ENCODE measurements around the gene HNF1A. TPM values are rescaled to one million over a fixed set of nuclear protein-coding genes. Genes with fewer than 3 reads are reported as not detected.
A peak's percentile ranks its signal among the peaks of the same experiment; 100 is the strongest.
"Not testable (repeated sequence)": the region's sequence is repeated elsewhere in the genome, so short reads cannot be mapped to it uniquely, and the experiment has no call there.

Gene HNF1A
- total and polyA plus RNA-seq, 2 donors (not counting 1 experiment from before 2014, with no cell fraction given): not detected

DNA sequence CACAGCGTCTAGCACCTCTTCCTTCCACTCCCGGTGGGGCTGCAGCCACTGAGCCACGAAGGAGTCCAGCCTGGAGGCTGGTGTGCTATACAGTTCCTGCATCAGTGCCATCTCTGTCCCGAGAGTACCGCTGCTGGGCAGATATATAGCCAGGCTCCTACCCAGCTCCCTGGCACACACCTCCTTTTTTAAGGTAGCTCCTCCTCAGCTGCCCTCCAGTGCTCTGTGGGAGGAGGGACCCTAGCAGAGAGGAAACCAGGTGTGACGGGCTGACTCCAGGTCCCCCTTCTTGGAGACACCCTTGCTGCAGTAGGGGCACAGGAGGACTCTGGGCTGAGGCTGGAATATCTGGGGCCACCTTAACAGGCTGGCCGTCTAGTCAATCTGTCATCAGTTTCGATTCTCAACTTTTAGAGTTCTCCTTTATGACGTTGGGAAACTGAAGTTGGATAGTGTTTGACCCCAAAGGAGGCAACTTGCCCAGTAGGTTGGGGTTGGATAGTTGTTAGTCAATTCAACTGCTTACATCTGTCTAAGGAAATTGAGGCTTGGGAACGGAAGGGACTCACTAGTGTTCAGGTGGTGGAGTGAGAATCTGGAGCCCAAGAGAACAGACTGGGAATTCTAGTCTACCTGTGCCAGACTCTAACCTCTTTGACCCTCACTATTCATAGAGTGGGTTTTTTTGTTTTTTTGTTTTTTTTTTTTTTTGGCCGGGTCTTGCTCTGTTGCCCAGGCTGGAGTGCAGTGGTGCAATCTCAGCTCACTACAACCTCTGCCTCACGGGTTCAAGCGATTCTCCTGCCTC lies 60.7 kb downstream of the HNF1A start, which contains the start of gene OASL:
Gene OASL (minus strand): TSS at position 386 of the 808 bp plus-strand sequence. CDS start 275 bp downstream, at position 111.
- Histone ChIP-seq H2AFZ (ENCODE audit: low read length) (peak within 1 kb of the TSS; percentile 71), H3K36me3 (ENCODE audit: control insufficient read depth, insufficient read depth, low read length) (no peaks in the 10 kb centered on the region), H3K27ac (ENCODE audit: insufficient read depth, low read length) (no peak within 1 kb of the TSS), H3K9me3 (ENCODE audit: control insufficient read depth, insufficient read depth, low read depth, low read length) (no peaks in the 10 kb centered on the region), H3K4me2 (ENCODE audit: extremely low read depth, insufficient read depth, low read length) (peak within 1 kb of the TSS; percentile 80), H3K9ac (ENCODE audit: insufficient read depth, low read length) (no peak within 1 kb of the TSS), H3K27me3 (ENCODE audit: control insufficient read depth, insufficient read depth, low read length) (no peaks in the 10 kb centered on the region), H4K20me1 (ENCODE audit: control insufficient read depth, extremely low read depth, insufficient read depth, low read length) (no peaks in the 10 kb centered on the region), H3K4me3 (replicated peaks in 1 of 4; ENCODE audit: control extremely low read depth in 1 of 4, insufficient read depth in 1 of 4, low read depth in 3 of 4, low read length in 4 of 4) (peak within 1 kb of the TSS; percentile 23 to 45 (median 39)), H3K79me2 (ENCODE audit: control insufficient read depth, insufficient read depth, low read length) (no peaks in the 10 kb centered on the region), H3K4me1 (ENCODE audit: control insufficient read depth, extremely low read depth, insufficient read depth, low read length) (peaks cover 2% of the 10 kb centered on the region)
- DNase-seq (ENCODE audit: low read depth in 2 of 2): peak; percentile 25 to 80
- TF ChIP-seq EZH2 (IDR thresholded peaks at IDR 0.05; ENCODE audit: low read length, missing control alignments): no peak
- TF ChIP-seq, protein P1, sequence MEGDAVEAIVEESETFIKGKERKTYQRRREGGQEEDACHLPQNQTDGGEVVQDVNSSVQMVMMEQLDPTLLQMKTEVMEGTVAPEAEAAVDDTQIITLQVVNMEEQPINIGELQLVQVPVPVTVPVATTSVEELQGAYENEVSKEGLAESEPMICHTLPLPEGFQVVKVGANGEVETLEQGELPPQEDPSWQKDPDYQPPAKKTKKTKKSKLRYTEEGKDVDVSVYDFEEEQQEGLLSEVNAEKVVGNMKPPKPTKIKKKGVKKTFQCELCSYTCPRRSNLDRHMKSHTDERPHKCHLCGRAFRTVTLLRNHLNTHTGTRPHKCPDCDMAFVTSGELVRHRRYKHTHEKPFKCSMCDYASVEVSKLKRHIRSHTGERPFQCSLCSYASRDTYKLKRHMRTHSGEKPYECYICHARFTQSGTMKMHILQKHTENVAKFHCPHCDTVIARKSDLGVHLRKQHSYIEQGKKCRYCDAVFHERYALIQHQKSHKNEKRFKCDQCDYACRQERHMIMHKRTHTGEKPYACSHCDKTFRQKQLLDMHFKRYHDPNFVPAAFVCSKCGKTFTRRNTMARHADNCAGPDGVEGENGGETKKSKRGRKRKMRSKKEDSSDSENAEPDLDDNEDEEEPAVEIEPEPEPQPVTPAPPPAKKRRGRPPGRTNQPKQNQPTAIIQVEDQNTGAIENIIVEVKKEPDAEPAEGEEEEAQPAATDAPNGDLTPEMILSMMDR (conservative IDR thresholded peaks at IDR 0.05 in 1 of 2, IDR thresholded peaks at IDR 0.05 in 1 of 2; ENCODE audit: low read depth in 1 of 2, low read length in 2 of 2): no peak

DNA sequence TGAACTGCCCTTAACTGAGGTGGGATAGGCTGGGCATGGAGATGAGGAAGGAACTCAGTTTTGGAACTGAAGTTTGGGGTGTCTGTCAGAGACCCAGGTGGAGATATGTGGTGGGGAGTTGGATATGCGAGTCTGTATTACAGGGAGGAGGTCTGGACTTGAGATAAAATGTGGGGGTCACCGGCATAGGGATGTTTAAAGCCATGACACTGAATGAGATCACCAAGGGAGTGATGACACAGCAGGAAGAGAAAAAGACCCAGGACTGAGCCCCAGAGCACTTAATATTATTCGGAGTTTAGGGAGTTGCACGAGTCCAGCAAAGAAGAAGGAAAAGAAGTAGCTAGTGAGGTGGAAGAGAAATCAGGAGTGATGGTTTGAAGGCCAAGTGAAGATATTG lies 64.7 kb downstream of the HNF1A start:
- Histone ChIP-seq H3K9ac (ENCODE audit: insufficient read depth, low read length) (no peak overlapping the region), H3K4me3 (replicated peaks in 1 of 4; ENCODE audit: control extremely low read depth in 1 of 4, insufficient read depth in 1 of 4, low read depth in 3 of 4, low read length in 4 of 4) (no peak overlapping the region), H3K79me2 (ENCODE audit: control insufficient read depth, insufficient read depth, low read length) (no peaks in the 10 kb centered on the region), H3K27ac (ENCODE audit: insufficient read depth, low read length) (no peak overlapping the region), H3K9me3 (ENCODE audit: control insufficient read depth, insufficient read depth, low read depth, low read length) (no peaks in the 10 kb centered on the region), H3K4me2 (ENCODE audit: extremely low read depth, insufficient read depth, low read length) (no peak overlapping the region), H3K27me3 (ENCODE audit: control insufficient read depth, insufficient read depth, low read length) (peaks cover 2% of the 10 kb centered on the region), H3K4me1 (ENCODE audit: control insufficient read depth, extremely low read depth, insufficient read depth, low read length) (peaks cover 2% of the 10 kb centered on the region), H2AFZ (ENCODE audit: low read length) (no peak overlapping the region), H3K36me3 (ENCODE audit: control insufficient read depth, insufficient read depth, low read length) (no peaks in the 10 kb centered on the region), H4K20me1 (ENCODE audit: control insufficient read depth, extremely low read depth, insufficient read depth, low read length) (no peaks in the 10 kb centered on the region)
- TF ChIP-seq, protein P1 (conservative IDR thresholded peaks at IDR 0.05 in 1 of 2, IDR thresholded peaks at IDR 0.05 in 1 of 2; ENCODE audit: low read depth in 1 of 2, low read length in 2 of 2): no peak
- TF ChIP-seq EZH2 (IDR thresholded peaks at IDR 0.05; ENCODE audit: low read length, missing control alignments): no peak
- DNase-seq (ENCODE audit: low read depth in 2 of 2): no peak

DNA sequence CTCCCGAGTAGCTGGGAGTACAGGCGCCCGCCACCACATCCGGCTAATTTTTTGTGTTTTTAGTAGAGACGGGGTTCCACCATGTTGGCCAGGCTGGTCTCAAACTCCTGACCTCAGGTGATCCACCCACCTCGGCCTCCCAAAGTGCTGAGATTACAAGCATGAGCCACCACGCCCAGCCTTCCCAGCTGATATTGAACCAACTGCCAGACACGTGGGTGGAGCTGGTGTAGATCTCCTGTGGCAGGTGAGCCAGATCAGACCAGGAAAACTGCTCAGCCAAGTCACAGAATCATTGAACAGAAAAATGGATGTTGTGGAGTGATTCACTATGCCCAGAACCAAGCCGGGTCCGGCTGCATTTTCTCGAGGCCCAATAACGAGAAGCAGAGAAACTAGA lies 69.1 kb downstream of the HNF1A start:
- H3K27ac ChIP-seq (ENCODE audit: insufficient read depth, low read length); H3K27me3 ChIP-seq (ENCODE audit: control insufficient read depth, insufficient read depth, low read length); H3K79me2 ChIP-seq (ENCODE audit: control insufficient read depth, insufficient read depth, low read length); H2AFZ ChIP-seq (ENCODE audit: low read length); H3K4me3 ChIP-seq (replicated peaks in 1 of 4; ENCODE audit: control extremely low read depth in 1 of 4, insufficient read depth in 1 of 4, low read depth in 3 of 4, low read length in 4 of 4); H4K20me1 ChIP-seq (ENCODE audit: control insufficient read depth, extremely low read depth, insufficient read depth, low read length); H3K9ac ChIP-seq (ENCODE audit: insufficient read depth, low read length); H3K36me3 ChIP-seq (ENCODE audit: control insufficient read depth, insufficient read depth, low read length); H3K4me2 ChIP-seq (ENCODE audit: extremely low read depth, insufficient read depth, low read length); H3K4me1 ChIP-seq (ENCODE audit: control insufficient read depth, extremely low read depth, insufficient read depth, low read length); H3K9me3 ChIP-seq (ENCODE audit: control insufficient read depth, insufficient read depth, low read depth, low read length); DNase-seq (ENCODE audit: low read depth in 2 of 2): not testable (repeated sequence)

Measured in fibroblast of lung (primary cell).